NCI-H1417 (cell line): ENCODE data around the gene BTBD9.

Experiments
- DNase-seq, 3 experiments: peaks; one replicate each; lab custom pipeline; 2025; lab: John Stamatoyannopoulos, UW

Gene BTBD9

GRCh38 chr6:38163186-38164130 is 476.3 kb downstream of the BTBD9 start:
- no peak for DNase-seq

DNA sequence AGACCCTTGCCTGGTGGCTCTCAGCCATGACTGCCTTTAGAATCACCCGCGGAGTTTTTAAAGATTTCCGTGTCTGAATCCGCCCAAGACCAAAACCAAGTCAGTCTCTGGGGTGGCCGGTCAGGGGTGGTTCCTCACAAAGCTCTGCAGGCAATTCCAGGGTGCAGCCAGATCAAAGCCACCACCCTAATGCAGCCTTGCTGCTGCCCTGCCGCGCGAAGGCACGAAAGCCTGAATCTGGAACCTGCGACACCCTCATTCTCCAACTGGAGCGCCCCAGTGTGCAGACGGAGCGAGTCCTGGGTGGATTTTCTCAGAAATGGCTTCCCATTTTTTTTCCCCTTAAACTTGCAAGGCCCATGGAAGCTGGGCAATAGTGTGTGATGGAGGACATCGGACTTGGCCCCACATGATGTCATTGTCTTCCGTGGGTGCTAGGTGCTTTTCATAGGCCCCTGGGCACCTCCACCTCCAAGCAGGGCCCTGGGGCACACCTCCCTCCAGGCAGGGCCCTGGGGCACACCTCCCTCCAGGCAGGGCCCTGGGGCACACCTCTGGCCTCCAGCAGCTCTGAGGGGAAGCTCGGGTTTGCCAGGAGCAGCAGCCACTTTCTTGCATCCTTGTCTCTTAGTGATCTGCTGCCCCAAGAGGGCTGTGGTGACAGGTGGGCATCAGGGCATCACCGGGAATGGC is 477.1 kb downstream of the BTBD9 start:
- DNase-seq, result no peak

GRCh38 chr6:38161754-38162492 is 477.8 kb downstream of the BTBD9 start:
- DNase-seq, result no peak

DNA sequence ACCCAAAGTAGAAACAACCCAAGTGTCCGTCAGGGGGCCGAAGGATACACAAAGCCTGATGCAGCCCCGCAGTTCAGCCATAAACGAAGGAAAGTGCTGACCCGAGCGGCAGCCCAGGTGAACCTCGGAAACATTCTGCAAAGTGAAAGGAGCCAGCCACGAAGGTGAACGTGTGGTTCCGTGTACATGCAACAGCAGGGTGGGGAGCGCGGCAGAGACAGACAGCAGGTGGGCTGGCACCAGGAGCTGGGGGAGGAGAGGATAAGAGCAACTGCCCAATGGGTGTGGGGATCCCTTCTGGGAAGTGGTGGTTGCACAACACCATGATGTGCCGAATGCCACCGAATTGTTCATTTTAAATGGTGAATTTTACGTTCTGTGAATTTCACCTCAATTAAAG is 478.4 kb downstream of the BTBD9 start:
- DNase-seq, result no peak

- DNase-seq, result no peak
Observed at GRCh38 chr6:38160831-38161230, 478.9 kb downstream of the BTBD9 start.

GRCh38 chr6:38159596-38159995 is 480.1 kb downstream of the BTBD9 start:
- no peak for DNase-seq

GRCh38 chr6:38158762-38159350 is 480.9 kb downstream of the BTBD9 start:
- DNase-seq, result no peak

GRCh38 chr6:38157905-38158304 is 481.8 kb downstream of the BTBD9 start:
- no peak for DNase-seq

GRCh38 chr6:38156818-38157565 is 482.7 kb downstream of the BTBD9 start:
- no peak for DNase-seq

- no peak for DNase-seq
Observed at GRCh38 chr6:38155621-38156204, 484.0 kb downstream of the BTBD9 start.

GRCh38 chr6:38155144-38155543 is 484.6 kb downstream of the BTBD9 start:
- DNase-seq, result no peak

DNA sequence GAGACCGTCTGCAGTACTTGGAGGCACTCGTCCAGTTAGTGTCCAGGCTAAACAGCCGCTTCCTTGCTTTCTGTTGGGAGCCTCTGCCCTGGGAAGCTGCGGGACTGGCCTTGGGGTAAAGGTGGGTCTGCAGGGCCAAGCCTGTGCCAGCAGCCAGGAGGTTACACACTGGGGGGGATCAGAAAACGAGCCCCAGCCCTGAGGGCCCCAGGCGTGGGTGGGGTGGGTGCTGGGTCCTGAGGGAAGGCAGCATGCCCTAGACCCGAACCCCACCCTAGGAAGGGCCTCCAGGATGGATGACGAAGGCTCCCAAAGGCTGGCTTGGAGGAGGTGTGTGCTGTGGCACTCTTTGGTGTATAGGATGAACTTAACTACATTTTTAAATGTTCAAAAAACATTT is 485.0 kb downstream of the BTBD9 start:
- no peak for DNase-seq

DNA sequence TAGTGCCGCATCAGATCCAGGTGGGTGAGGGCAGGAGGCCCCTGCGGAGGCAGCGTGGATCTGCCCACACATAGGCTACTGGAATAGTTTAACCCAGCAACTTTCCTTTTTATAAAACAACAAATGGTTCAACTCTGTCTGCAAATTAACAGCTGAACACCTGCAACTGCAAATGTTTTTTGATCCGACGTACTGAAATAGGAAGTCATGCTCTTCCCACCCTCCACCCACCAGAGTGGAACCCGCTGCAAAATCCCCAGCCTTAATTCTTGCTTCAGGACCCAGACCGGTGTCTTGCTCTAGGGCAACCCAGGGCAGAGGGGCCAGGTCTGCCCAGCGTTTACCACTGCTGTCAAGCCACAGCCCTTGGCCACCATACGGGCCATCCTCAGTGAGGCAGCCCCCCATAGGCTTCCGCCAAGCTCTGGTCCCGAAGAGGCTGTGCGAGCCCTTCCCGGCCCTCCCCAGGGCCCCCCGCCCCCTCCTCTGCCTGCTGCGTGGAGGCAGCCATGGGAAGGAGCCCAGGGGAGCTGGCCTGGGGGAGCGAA is 485.9 kb downstream of the BTBD9 start:
- DNase-seq, result no peak

- no peak for DNase-seq
Observed at GRCh38 chr6:38153076-38153797, 486.5 kb downstream of the BTBD9 start.

DNA sequence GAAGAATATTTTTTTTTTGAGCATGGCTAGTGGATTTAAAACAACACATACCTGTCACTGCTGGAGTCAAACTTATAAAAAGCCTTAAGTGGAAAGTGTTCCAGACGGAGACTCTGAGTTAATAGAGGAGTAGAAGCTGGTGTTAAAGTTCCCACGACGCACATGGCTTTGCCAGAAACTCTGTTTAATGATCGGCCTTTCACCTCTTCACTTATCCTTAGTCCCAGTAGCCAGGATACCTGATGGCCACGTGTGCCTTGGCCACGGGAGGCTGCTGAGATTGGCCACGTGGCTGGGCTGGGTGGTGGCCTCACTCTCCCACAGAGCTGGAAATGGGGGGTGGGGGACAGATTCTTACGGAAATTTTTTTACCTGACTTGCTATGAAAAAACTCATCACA is 487.1 kb downstream of the BTBD9 start:
- no peak for DNase-seq

DNA sequence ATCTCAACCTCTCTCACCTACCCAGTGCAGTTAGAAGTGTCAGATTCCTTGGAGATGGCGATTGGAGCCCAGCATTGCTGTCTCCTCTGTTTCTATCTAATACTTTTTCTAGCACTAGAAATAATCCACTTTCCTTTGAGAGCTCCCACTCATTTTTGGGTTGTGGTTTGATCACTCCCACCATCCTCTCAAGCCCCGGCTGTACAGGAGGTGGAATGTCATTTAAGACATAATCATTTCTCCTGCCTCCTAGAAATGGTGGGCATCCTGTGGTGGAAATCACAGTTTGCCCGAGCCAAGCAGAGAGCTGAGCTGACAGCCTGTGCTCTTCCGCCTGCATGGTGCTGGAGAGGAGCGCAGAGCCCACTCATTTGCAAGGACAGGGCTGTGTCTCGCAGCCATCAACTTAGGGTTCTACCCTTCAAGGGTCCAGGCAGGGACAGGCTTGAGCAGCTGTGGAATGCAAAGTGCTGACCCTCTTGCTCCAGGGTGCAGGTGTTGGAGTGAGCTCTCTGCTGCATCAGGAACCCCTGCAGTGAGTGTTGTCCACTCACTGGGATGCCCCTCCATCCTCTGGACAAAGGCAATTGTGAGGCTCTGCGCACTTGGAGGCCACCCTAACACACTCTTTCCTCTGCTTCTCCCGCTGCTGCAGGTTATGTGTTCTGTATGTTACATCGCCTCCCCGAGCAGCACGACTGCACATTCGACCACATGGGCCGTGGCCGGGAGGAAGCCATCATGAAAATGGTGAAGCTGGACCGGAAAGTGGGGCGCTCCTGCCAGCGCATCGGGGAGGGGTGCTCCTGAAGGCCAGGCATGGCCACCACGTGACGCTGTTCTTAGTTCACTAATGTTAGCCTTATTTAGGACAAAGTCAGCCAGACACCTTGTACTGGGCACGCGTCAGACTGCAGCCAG is 487.9 kb downstream of the BTBD9 start:
- DNase-seq, result no peak

DNA sequence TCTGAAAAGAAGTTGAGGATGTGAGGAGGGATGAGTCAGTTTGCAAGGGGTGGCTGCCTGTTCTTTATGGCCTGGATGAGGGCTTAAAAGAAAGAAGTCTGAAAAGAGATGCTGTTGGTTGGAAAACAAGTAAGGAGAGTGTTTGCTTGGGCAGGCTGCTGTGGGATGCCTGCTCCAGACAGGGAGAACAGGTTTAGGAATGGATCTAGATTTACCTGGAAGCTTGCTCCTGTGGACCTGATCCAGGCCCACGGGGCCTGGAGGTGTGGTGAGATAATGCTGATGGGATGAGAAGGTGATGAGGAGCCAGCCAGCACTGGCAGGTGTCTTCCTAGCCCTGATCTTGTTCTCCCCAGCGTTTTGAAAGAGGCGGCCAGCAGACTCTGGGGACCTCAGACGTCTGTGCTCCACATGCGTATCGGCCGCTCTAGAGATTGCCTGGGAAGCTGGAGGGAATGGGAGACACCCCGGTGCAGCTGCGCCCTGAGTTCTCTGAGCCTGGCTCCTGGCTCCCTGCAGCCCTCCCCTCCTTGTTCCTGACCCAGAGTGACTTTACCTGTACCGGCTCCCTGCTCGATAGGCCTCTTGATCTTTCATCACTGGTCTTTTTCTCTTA is 488.9 kb downstream of the BTBD9 start:
- DNase-seq, result no peak

DNA sequence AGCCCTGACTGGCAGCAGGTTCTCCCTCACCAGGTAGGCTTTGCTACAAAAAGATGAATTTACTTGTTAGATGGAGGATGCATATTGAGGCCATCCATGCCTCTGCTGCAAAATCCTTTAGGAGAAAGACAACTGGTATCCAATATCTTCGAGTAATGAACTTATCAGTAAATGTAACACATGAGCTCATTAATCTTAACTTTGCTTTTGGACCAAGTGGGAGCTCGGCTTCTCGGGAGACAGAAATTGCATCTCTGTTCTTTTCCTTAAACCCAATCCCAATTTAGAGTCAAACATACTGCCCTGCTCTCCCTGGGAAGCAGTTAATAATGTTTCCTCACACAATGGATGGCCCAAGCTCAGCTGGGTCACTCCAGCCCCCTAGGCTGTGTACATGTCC is 489.7 kb downstream of the BTBD9 start:
- no peak for DNase-seq

- DNase-seq, result peak in 2 of 3 experiments; percentile 37 to 65
Observed at GRCh38 chr6:38149531-38149930, 490.2 kb downstream of the BTBD9 start.
